Transverse colon (tissue), 4 donors: ENCODE measurements around the gene TUB.

Experiments used
- CTCF ChIP-seq, 5 experiments: fragments of 200-600 bp in 3 of 5; fragments of 450-650 bp in 2 of 5; sonication (generic) in 3 of 5; IDR thresholded peaks; 1 replicate in 2 of 5; 2 replicates in 3 of 5; pipeline ENCODE4 v1.5.1; 2016 to 2017; ENCODE audit warnings: antibody characterized with exemption in 5 of 5, inconsistent platforms in 3 of 5, mild to moderate bottlenecking in 2 of 5, moderate library complexity in 1 of 5
- POLR2A ChIP-seq: fragments of 450-650 bp; IDR thresholded peaks from one replicate; pipeline ENCODE4 v1.6.1; 2016; ENCODE audit warnings: antibody characterized with exemption, mild to moderate bottlenecking, moderate library complexity
- POLR2AphosphoS5 ChIP-seq, 3 donors: sonication (generic); formaldehyde crosslinking; IDR thresholded peaks; one replicate each; pipeline ENCODE4 v1.6.1; 2016; ENCODE audit warnings: antibody characterized with exemption in 3 of 3

GRCh38 chr11:8097468-8097867, 16.5 kb downstream of the TUB start:
- TF ChIP-seq CTCF (IDR thresholded peaks at IDR 0.05) (no peak), POLR2AphosphoS5 (IDR thresholded peaks at IDR 0.05) (no peak), POLR2A (no peak)
